GM21723 (cell line): Measurements from ENCODE around the gene PPP1R11.
"Not testable (repeated sequence)": the region's sequence is repeated elsewhere in the genome, so short reads cannot be mapped to it uniquely, and the experiment has no call there.

Source experiments
- ATAC-seq: cut with Tn5 transposase; IDR thresholded peaks from one replicate; pipeline ENCODE4 v1.9.1; 2021; ENCODE audit warnings: mild to moderate bottlenecking, moderate library complexity; ENCODE audit not compliant: unreplicated experiment

The PPP1R11 gene, protein sequence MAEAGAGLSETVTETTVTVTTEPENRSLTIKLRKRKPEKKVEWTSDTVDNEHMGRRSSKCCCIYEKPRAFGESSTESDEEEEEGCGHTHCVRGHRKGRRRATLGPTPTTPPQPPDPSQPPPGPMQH

DNA sequence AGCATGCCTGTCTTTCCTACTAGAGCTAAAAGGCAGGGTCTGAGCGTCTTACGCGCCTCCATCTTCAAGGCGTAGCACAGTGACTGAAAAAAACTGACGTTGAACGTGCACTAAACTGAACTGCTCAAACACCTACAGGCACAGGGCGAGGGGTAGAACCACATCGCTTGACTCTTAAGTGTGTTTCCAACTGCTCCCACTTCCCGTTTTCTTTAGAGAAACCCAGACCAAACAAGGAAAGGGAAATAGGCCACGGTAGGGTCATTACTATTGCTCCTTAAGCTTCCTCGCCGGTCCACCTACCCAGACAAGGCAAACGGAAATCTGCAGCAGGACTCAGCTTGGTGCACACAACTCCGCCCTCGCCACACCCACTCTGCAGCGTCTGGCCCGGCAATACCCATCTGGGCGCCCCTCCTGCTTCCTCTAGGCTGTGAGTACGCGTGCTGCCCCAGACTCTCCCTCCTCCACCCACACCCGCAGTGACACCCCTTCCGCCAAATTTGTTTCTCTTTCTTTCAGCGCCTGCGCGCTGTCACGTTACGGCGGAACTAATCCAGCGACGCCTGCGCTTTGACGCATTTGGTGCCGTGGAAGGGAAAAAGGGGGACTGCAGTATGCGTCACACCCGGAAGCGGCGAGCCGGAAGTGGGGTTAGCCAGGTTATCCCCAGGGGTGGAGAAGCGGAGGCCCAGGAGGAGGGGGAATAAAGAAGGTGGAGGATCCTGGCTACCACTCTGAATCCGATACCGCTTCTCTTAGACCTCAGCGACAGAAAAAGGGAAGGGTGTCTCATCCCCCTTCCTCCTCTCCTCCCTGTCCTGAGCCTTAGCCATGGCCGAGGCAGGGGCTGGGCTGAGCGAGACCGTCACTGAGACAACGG, at the start of gene PPP1R11:
Gene PPP1R11 (plus strand): TSS at position 622 of the 883 bp plus-strand sequence. CDS start 213 bp downstream, at position 835.
- peak; percentile 93 for ATAC-seq

DNA sequence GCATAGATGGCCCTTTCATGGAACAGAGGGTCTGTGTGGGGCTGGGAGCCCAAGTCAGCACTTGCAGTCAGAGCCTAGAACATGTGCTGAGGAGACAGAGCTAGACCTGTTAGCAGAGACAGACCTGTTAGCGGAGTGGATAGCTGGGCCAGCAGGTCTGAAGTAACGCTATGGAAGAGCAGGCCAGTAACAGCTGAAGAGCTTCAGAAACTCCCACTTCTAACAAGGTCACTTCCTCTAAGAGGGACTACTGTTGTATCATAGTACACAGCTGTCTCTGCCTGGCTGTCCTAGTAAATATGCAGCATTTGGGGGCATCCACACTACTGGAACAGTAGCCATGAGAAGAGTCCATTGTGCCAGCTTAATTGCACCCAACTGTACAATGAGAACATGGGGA, 47.2 kb upstream of the PPP1R11 start:
- no peak for ATAC-seq

DNA sequence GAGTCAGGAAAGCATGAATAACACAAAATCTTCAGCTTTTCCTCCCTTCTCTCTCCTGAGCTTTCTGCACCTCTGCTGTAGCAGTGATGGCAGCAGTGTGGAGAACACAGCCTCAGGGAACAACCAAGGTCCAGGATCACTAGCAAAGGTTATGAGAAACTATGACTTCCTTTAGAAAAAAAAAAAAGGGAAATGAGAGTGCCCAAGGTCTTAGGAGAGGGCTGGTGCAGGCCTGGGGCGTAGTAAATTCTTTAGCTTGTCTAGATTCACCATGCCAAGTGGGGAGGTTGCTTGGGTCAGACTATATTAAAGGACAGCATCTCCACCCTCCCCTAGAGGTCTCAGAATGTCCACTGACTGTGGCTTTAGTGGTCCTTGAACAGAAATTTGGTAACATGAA, 46.4 kb upstream of the PPP1R11 start:
- no peak for ATAC-seq

DNA sequence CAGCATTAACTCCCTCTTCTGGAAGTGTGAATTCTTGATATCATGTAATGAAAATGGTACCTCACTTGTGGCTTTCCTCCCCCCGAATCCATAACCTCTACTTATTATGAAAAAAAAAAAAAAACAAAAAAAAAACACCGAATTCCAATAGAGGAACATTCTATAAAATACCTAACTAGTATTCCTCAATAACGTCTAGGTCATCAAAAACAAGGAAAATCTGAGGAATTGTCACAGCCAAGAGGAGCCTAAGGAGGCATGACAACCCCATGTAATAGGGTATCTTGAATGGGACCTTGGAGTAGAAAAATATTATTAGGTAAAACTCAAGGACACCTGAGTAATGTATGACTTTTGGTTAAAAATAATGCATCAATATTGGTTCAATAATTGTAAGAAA, 44.8 kb upstream of the PPP1R11 start:
- no peak for ATAC-seq

DNA sequence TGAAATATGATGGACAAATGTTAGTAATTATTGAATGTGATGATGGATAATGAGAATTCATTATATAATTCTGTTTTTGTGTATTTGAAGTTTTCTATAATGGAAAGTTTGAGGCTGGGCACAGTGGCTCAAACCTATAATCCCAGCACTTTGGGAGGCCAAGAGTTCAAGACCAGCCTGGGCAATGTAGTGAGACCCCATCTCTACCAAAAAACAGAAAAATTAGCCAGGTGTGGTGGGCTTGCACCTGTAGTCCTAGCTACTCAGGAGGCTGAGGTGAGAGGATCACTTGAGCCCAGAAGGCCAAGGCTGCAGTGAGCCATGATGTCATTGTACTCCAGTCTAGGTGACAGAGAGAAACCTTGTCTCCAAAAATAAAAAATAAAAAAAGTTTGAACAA, 44.3 kb upstream of the PPP1R11 start:
- not testable (repeated sequence) for ATAC-seq

DNA sequence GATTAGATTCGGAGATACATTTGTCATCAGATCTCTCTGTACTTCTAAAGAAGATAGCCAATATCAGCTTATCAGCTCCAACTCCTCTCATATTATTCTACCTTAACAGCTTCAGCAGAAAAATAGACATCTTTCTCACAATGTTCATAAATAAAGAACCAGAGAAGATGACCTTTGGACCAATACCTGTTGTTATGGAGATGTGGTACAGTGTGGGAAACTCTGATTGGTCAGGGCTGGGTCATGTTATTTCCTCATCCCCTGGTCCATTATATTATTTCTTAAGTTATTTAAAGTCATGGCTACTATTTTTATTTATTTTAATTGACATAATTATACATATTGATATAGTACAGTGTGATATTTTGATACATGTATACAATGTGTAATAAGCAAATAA, 41.8 kb upstream of the PPP1R11 start:
- ATAC-seq, result no peak

DNA sequence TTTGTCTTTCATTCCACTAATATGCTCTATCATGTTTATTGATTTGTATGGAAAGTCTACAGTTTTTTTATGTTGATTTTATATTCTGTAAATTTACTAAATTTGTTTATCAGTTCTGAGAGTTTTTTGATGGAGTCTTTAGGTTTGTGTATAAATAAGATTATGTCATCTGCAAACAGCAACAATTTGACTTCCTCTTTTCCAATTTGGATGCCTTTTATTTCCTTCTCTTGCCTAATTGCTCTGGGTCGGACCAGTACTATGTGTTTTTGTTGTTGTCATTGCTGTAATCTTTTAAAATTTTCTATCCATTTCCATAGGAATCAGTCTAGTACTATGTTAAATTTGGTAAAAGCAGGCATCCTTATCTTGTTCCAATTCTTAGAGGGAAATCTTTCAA, 37.4 kb upstream of the PPP1R11 start:
- no peak for ATAC-seq

DNA sequence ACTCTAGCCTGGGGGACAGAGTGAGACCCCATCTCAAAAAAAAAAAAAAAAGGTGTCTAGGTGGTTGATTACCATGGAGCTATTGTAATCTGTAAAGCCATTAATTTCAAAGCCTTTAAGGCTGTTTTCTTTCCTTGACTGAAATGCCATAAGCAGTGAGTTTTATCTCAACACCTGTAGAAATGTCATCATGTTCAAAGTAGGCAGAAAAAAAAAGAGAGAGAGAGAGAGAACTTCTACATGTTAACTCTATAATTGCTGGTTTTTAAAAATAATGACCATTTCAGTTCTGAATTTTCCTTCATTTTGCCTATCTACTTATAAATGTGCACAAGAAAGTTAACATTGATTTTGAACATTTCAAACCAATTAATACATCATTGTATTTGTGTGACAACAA, 35.6 kb upstream of the PPP1R11 start:
- ATAC-seq, result no peak

DNA sequence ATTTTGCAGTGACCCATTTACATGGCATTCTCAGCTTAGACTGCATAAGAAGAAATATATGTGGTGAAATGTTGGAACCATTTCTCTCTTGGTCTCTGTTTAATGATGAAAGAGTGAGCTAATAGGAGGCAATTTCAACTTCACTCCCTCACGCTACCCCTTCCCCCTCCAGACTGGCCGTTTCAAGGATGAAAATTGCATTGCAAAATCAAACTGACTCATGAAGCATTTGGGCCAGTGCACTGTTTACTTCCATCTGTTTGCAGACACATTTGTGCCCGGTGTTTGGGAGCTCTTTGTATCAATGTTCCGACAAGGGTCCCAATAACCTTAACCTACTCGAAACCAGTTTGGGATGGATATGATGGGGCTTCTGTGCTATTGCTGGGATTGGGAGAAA, 33.6 kb upstream of the PPP1R11 start:
- ATAC-seq, result not testable (repeated sequence)

DNA sequence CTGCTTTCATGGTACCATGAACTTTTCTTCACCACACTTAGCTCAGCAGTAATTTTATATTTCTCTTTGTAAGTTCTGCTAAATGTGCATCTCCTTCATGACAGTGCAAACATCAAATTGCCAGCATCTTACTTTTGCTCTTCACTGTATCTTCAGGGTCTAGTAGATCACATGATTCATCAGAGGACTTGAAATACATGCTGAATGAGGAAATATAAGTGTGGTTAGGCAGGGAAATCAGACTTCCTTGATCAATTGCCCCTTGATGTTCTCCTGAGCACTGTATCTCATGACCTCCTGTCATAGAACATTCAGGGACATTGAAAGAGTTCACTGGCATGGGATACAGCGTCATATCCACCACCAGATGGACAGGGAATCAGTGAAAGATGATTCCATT, 31.2 kb upstream of the PPP1R11 start:
- ATAC-seq, result no peak

DNA sequence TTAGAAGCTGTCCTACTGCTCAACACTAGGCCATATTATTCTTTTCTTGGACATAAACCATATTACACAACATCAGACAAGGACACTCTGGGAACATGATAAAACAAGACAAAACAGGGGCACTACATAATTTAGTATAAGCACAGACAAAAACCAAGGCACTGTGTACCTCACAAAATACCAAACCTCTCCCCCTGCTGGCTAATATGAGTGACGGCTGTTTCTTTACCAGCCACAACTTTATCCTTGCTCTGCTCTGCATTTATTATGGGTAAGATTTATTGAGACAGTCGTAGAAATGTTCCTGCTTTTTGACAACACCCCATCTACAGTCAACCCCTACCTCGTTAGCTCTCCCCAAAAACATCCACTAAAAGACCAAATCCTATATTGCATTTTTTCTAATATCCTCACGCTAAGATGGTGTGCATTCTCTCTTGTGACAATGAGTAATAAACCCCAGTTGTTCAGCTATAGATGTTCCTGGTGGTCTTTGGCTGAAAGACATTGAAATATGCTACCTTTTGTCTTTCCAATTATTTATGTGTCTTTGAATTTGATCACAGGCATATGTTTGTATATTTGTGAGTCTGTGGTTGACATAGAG, 29.7 kb upstream of the PPP1R11 start:
- no peak for ATAC-seq

DNA sequence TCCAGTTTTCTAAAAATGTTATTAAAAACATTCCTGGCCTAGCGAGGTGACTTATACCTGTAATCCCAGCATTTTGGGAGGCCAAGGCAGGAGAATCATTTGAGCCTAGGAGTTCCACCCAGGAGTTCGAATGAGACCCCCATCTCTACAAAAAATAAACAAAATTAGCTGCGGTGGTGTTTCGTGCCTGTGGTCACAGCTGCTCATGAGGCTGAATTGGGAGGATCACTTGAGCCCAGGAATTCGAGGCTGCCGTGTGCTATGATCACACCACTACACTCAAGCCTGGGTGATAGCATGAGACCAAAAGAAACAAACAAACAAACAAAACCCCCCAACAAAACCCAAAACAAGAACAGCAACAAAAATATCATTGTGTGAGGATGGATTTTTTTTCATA, 25.8 kb upstream of the PPP1R11 start:
- ATAC-seq, result no peak

DNA sequence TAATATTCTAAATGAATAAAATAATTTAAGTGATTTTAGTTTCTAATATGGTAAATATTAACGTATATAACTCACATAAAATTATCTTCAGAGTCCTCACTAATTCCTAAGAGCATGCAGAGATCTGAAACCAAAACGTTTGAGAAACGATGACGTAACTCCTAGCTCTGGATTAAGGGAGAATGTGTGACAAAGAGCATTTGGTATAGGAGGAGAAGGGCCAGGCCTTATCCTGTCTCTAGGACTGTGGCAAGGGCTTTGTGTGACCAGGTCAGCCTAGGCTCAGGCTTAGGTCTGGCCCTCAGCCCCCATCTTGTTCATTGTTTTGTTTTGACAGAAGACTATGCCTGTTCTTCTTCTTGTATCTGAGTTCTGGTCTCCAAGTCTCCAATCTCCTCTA, 25.2 kb upstream of the PPP1R11 start:
- no peak for ATAC-seq

DNA sequence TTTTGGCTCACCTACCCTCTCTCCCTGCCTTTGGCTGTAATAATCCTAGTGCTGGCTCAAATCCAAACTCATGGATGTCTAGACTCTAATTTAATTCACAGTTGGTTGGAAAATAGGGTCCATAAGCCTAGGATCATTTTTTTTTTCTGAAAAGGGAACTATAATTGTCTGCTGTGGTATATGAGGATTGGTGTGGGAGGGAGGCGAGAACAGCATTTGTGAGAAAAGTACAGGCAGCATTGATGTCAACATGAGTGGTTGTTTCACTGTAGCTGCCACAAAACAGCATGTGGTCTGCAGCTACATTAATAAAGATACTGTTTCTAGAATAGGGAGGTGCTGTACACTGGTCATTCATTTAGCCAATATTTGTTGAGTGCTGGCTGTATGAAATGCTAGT, 24.5 kb upstream of the PPP1R11 start:
- ATAC-seq, result no peak

DNA sequence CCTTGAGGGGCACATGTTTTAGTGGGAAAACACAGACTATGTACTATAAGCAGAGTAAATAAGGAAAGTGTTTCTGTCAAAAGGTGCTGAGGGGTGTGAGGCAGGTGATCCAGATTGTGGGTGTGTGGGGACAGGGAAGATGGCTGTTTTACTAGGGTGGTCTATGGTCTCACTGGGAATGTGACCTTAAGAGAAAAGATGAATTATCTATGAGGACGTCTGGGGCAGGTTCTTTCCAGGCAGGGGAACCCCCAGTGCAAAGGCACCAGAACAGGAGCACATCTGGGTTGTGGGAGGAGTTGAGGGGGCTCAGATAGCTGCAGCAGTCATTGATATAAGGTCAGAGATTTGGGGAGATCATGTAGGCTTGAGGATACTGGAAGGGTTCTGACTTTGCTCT, 24.1 kb upstream of the PPP1R11 start:
- ATAC-seq, result no peak

DNA sequence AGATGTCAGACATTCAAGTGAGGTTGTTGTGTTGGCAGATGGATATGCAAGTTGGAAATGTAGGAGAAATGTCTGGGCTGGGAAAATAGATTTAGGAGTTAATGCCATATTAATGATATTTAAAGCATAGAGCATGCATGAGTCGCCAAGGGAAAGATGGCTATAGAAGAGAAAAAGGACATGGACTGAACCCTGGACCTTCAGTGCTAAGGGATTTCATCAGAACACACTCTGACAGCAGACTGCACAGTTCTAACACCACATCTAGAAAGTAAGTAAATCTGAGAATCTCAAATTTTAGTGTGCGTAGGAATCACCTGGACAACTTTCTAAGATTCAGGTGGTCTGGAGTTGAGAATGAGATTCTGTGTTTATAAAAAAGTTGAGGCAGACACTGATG, 23.3 kb upstream of the PPP1R11 start:
- no peak for ATAC-seq

DNA sequence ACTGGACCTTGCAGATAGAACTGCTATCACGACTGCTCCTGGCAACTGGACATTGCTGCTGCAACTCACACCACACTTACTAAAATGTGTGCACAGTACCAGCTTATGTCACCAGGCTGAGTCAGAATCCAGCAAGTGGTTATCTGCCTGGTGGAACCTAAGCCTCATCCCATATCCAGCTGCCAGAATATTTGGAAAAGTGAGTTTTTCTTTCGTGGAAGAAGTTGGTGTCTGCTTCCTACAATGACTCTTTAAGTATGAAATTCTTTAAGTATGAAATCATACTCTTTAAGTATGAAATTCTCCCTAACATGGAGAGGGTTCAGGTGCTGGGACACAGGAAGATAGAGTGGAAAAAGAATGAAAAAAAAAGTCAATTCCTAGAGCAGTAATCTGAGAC, 22.4 kb upstream of the PPP1R11 start:
- ATAC-seq, result no peak

DNA sequence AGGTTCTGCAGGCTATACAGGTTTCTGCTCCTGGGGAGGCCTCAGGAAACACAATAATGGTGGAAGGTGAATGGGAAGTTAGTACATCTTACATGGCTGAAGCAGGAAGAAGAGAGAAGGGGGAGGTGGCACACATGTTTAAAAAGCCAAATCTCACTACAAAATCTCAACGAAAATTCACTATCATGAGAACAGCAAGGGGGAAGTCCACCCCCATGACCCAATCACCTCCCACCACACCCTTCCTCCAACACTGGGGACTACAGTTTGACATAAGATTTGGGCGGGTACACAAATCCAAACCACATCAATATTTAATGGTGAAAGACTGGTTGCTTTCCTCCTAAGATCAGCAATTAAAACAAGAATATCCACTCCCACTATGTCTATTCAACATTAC, 19.8 kb upstream of the PPP1R11 start:
- ATAC-seq, result no peak

DNA sequence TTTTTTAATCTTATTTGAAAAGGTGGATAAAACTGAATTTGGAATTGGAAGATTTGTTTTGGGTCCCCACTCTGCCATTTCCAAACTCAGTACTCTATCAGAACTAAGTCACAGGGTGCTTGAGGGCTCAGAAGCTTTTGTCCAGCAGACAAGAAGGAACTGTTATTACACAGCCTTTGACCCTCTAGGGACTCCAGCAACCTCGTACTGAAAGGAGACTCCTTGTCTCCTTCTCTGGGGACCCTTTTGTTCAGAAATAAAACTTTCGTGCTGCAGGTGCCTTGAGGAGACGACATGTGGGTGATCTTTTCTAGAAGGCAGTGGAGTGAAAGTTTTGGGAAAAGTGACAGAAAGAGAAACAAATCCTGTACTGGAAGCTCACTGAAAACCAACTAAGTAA, 13.3 kb upstream of the PPP1R11 start:
- ATAC-seq, result no peak

DNA sequence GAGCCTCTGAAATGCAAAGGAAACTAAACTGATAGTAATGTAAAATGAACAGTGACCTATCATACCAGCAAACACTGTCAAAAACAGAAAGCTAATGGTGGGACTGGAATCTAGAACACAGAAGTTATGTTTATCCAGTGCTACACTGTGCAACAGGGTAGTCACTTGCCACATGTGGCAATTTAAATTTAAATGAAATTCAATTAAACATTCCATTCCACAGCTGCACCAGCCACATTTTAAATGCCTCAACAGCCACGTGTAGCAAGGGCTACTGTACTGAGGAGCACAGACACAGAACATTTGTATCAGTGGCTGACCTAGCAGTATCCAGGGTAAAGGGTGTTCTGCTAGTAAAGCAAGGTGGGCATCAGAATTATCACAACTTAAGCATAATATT, 11.5 kb upstream of the PPP1R11 start:
- ATAC-seq, result no peak

DNA sequence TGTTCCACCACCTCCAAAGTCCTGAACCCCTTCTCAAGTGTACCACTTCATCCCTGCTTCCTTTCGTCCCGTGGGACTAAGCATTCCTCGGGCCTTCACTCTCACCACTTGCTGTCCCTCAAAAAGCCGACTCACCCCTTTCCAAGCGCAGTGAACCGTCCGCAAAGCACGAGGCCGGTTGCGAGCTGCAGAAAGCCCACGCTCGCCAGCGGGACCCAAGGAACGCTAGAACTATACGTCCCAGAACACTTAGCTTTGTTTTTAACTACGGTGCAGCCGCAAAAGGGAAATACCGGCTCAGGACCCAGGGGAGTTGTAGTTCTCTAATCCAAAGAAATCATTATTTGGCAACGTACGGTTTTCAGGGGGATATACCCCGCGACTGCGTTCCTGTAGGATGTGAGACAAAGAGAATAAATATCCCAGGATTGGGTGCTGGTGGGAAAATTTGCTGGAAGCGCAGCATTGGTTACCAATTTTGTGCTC, 6.3 kb upstream of the PPP1R11 start:
- peak; percentile 20 for ATAC-seq
